ENCODE measurements around the gene HS3ST2. TPM values are rescaled to one million over a fixed set of nuclear protein-coding genes. Genes with fewer than 3 reads are reported as not detected.
A peak's percentile ranks its signal among the peaks of the same experiment; 100 is the strongest.
"Not testable (repeated sequence)": the region's sequence is repeated elsewhere in the genome, so short reads cannot be mapped to it uniquely, and the experiment has no call there.

Gene HS3ST2
- total and polyA plus RNA-seq, 2 donors, result 2.4 TPM; not detected in 1

- Histone ChIP-seq H3K4me3 (ENCODE audit: low read length in 2 of 2) (no peak overlapping the region), H3K27me3 (ENCODE audit: control insufficient read depth in 2 of 2, insufficient read depth in 1 of 2, low read length in 1 of 2) (no peaks in the 10 kb centered on the region), H3K36me3 (ENCODE audit: control insufficient read depth in 2 of 2, insufficient read depth in 2 of 2, low read length in 1 of 2) (no peaks in the 10 kb centered on the region), H3K4me1 (ENCODE audit: control insufficient read depth in 2 of 2, insufficient read depth in 2 of 2, low read length in 2 of 2) (no peaks in the 10 kb centered on the region), H3K27ac (ENCODE audit: low read depth in 1 of 2, low read length in 1 of 2) (no peak overlapping the region), H3K9me3 (ENCODE audit: control insufficient read depth in 2 of 2, insufficient read depth in 1 of 2, low read length in 1 of 2) (no peaks in the 10 kb centered on the region)
- WGBS, result 89% methylated on average over 5 of the region's 5 CpGs
- DNase-seq (ENCODE audit: low read depth in 6 of 9, low spot score in 9 of 9), result no peak
Measured at GRCh38 chr16:22804893-22805292, 9.1 kb upstream of the HS3ST2 start.

- Histone ChIP-seq H3K4me1 (ENCODE audit: control insufficient read depth in 2 of 2, insufficient read depth in 2 of 2, low read length in 2 of 2) (no peaks in the 10 kb centered on the region), H3K9me3 (ENCODE audit: control insufficient read depth in 2 of 2, insufficient read depth in 1 of 2, low read length in 1 of 2) (no peaks in the 10 kb centered on the region), H3K27ac (ENCODE audit: low read depth in 1 of 2, low read length in 1 of 2) (no peak overlapping the region), H3K36me3 (ENCODE audit: control insufficient read depth in 2 of 2, insufficient read depth in 2 of 2, low read length in 1 of 2) (no peaks in the 10 kb centered on the region), H3K27me3 (ENCODE audit: control insufficient read depth in 2 of 2, insufficient read depth in 1 of 2, low read length in 1 of 2) (no peaks in the 10 kb centered on the region), H3K4me3 (ENCODE audit: low read length in 2 of 2) (no peak overlapping the region)
- DNase-seq (ENCODE audit: low read depth in 6 of 9, low spot score in 9 of 9), result no peak
Measured at GRCh38 chr16:22805326-22805725, 8.6 kb upstream of the HS3ST2 start.

GRCh38 chr16:22806811-22807210 lies 7.2 kb upstream of the HS3ST2 start:
- no peaks in the 10 kb centered on the region for H3K27me3 ChIP-seq (ENCODE audit: control insufficient read depth in 2 of 2, insufficient read depth in 1 of 2, low read length in 1 of 2)
- whole genome bisulfite sequencing, result 92% methylated on average over 8 of the region's 8 CpGs

GRCh38 chr16:22810226-22810625 lies 3.7 kb upstream of the HS3ST2 start:
- Histone ChIP-seq H3K9me3 (ENCODE audit: control insufficient read depth in 2 of 2, insufficient read depth in 1 of 2, low read length in 1 of 2) (no peaks in the 10 kb centered on the region), H3K27ac (ENCODE audit: low read depth in 1 of 2, low read length in 1 of 2) (no peak overlapping the region), H3K4me1 (ENCODE audit: control insufficient read depth in 2 of 2, insufficient read depth in 2 of 2, low read length in 2 of 2) (no peaks in the 10 kb centered on the region), H3K4me3 (ENCODE audit: low read length in 2 of 2) (no peak overlapping the region), H3K36me3 (ENCODE audit: control insufficient read depth in 2 of 2, insufficient read depth in 2 of 2, low read length in 1 of 2) (no peaks in the 10 kb centered on the region), H3K27me3 (ENCODE audit: control insufficient read depth in 2 of 2, insufficient read depth in 1 of 2, low read length in 1 of 2) (peaks cover 23 to 24% of the 10 kb centered on the region in 2 donors)
- DNase-seq (ENCODE audit: low read depth in 6 of 9, low spot score in 9 of 9), result no peak

More at GRCh38 chr16:22806811-22807210, 7.2 kb upstream of the HS3ST2 start:
- H3K9me3 ChIP-seq (ENCODE audit: control insufficient read depth in 2 of 2, insufficient read depth in 1 of 2, low read length in 1 of 2), result no peaks in the 10 kb centered on the region
- no peaks in the 10 kb centered on the region for H3K36me3 ChIP-seq (ENCODE audit: control insufficient read depth in 2 of 2, insufficient read depth in 2 of 2, low read length in 1 of 2)
- no peaks in the 10 kb centered on the region for H3K4me1 ChIP-seq (ENCODE audit: control insufficient read depth in 2 of 2, insufficient read depth in 2 of 2, low read length in 2 of 2)
- no peak for DNase-seq (ENCODE audit: low read depth in 6 of 9, low spot score in 9 of 9)
- no peak overlapping the region for H3K27ac ChIP-seq (ENCODE audit: low read depth in 1 of 2, low read length in 1 of 2)
- no peak overlapping the region for H3K4me3 ChIP-seq (ENCODE audit: low read length in 2 of 2)

- Histone ChIP-seq H3K4me1 (ENCODE audit: control insufficient read depth in 2 of 2, insufficient read depth in 2 of 2, low read length in 2 of 2) (no peaks in the 10 kb centered on the region), H3K9me3 (ENCODE audit: control insufficient read depth in 2 of 2, insufficient read depth in 1 of 2, low read length in 1 of 2) (no peaks in the 10 kb centered on the region), H3K4me3 (ENCODE audit: low read length in 2 of 2) (no peak overlapping the region), H3K27ac (ENCODE audit: low read depth in 1 of 2, low read length in 1 of 2) (no peak overlapping the region), H3K27me3 (ENCODE audit: control insufficient read depth in 2 of 2, insufficient read depth in 1 of 2, low read length in 1 of 2) (peaks cover 30 to 38% of the 10 kb centered on the region in 2 donors), H3K36me3 (ENCODE audit: control insufficient read depth in 2 of 2, insufficient read depth in 2 of 2, low read length in 1 of 2) (no peaks in the 10 kb centered on the region)
- 5% methylated on average over 59 of the region's 59 CpGs for WGBS
- DNase-seq (ENCODE audit: low read depth in 6 of 9, low spot score in 9 of 9), result peak; percentile 7 to 60 (median 14)
Measured at GRCh38 chr16:22813223-22813947, 577 bp upstream of the HS3ST2 start.

- Histone ChIP-seq H3K9me3 (ENCODE audit: control insufficient read depth in 2 of 2, insufficient read depth in 1 of 2, low read length in 1 of 2) (no peaks in the 10 kb centered on the region), H3K27me3 (ENCODE audit: control insufficient read depth in 2 of 2, insufficient read depth in 1 of 2, low read length in 1 of 2) (peaks cover 30 to 38% of the 10 kb centered on the region in 2 donors), H3K27ac (ENCODE audit: low read depth in 1 of 2, low read length in 1 of 2) (no peak overlapping the region), H3K4me3 (ENCODE audit: low read length in 2 of 2) (no peak overlapping the region), H3K4me1 (ENCODE audit: control insufficient read depth in 2 of 2, insufficient read depth in 2 of 2, low read length in 2 of 2) (no peaks in the 10 kb centered on the region), H3K36me3 (ENCODE audit: control insufficient read depth in 2 of 2, insufficient read depth in 2 of 2, low read length in 1 of 2) (no peaks in the 10 kb centered on the region)
- DNase-seq (ENCODE audit: low read depth in 6 of 9, low spot score in 9 of 9), result no peak
- WGBS, result 8% methylated on average over 41 of the region's 41 CpGs
Measured at GRCh38 chr16:22814711-22815105, 746 bp downstream of the HS3ST2 start.

- DNase-seq (ENCODE audit: low read depth in 6 of 9, low spot score in 9 of 9), result no peak
- Histone ChIP-seq H3K27me3 (ENCODE audit: control insufficient read depth in 2 of 2, insufficient read depth in 1 of 2, low read length in 1 of 2) (peaks cover 30 to 38% of the 10 kb centered on the region in 2 donors), H3K4me1 (ENCODE audit: control insufficient read depth in 2 of 2, insufficient read depth in 2 of 2, low read length in 2 of 2) (no peaks in the 10 kb centered on the region), H3K4me3 (ENCODE audit: low read length in 2 of 2) (no peak overlapping the region), H3K36me3 (ENCODE audit: control insufficient read depth in 2 of 2, insufficient read depth in 2 of 2, low read length in 1 of 2) (no peaks in the 10 kb centered on the region), H3K27ac (ENCODE audit: low read depth in 1 of 2, low read length in 1 of 2) (no peak overlapping the region), H3K9me3 (ENCODE audit: control insufficient read depth in 2 of 2, insufficient read depth in 1 of 2, low read length in 1 of 2) (no peaks in the 10 kb centered on the region)
- WGBS, result 47% methylated on average over 5 of the region's 5 CpGs
Measured at GRCh38 chr16:22815863-22816262, 1.9 kb downstream of the HS3ST2 start.

- no peak overlapping the region for H3K27ac ChIP-seq (ENCODE audit: low read depth in 1 of 2, low read length in 1 of 2)
- 82% methylated on average over 6 of the region's 6 CpGs for WGBS
- H3K4me3 ChIP-seq (ENCODE audit: low read length in 2 of 2), result no peak overlapping the region
- no peaks in the 10 kb centered on the region for H3K4me1 ChIP-seq (ENCODE audit: control insufficient read depth in 2 of 2, insufficient read depth in 2 of 2, low read length in 2 of 2)
- no peak for DNase-seq (ENCODE audit: low read depth in 6 of 9, low spot score in 9 of 9)
- no peaks in the 10 kb centered on the region for H3K36me3 ChIP-seq (ENCODE audit: control insufficient read depth in 2 of 2, insufficient read depth in 2 of 2, low read length in 1 of 2)
- no peaks in the 10 kb centered on the region for H3K9me3 ChIP-seq (ENCODE audit: control insufficient read depth in 2 of 2, insufficient read depth in 1 of 2, low read length in 1 of 2)
- peaks cover 30 to 38% of the 10 kb centered on the region in 2 donors for H3K27me3 ChIP-seq (ENCODE audit: control insufficient read depth in 2 of 2, insufficient read depth in 1 of 2, low read length in 1 of 2)
Measured at GRCh38 chr16:22816475-22816874, 2.5 kb downstream of the HS3ST2 start.

GRCh38 chr16:22818736-22819135 lies 4.8 kb downstream of the HS3ST2 start:
- H3K9me3 ChIP-seq (ENCODE audit: control insufficient read depth in 2 of 2, insufficient read depth in 1 of 2, low read length in 1 of 2); H3K27ac ChIP-seq (ENCODE audit: low read depth in 1 of 2, low read length in 1 of 2); H3K4me3 ChIP-seq (ENCODE audit: low read length in 2 of 2); H3K4me1 ChIP-seq (ENCODE audit: control insufficient read depth in 2 of 2, insufficient read depth in 2 of 2, low read length in 2 of 2); H3K36me3 ChIP-seq (ENCODE audit: control insufficient read depth in 2 of 2, insufficient read depth in 2 of 2, low read length in 1 of 2); DNase-seq (ENCODE audit: low read depth in 6 of 9, low spot score in 9 of 9): not testable (repeated sequence)
- H3K27me3 ChIP-seq (ENCODE audit: control insufficient read depth in 2 of 2, insufficient read depth in 1 of 2, low read length in 1 of 2), result peaks cover 22 to 28% of the 10 kb centered on the region in 2 donors
